Activated CD4-positive, CD25-positive, alpha-beta regulatory T cell treated with anti-CD3 and anti-CD28 coated beads, Interleukin-2, amount 50 U/mL, for 72 hours (primary cell): ENCODE data around the gene THAP4.
"Not testable (repeated sequence)": the region's sequence is repeated elsewhere in the genome, so short reads cannot be mapped to it uniquely, and the experiment has no call there.

Experiments used
- DNase-seq: peaks from one replicate; pipeline ENCODE4 v3.0.0; 2021

Gene THAP4

GRCh38 chr2:241665731-241666440, 28.9 kb upstream of the THAP4 start:
- no peak for DNase-seq

GRCh38 chr2:241662731-241663130, 25.8 kb upstream of the THAP4 start:
- not testable (repeated sequence) for DNase-seq

- DNase-seq: no peak
These were observed 23.7 kb upstream of the THAP4 start for GRCh38 chr2:241660593-241661213.

GRCh38 chr2:241659150-241659739, 22.3 kb upstream of the THAP4 start:
- no peak for DNase-seq

GRCh38 chr2:241658296-241658695, 21.3 kb upstream of the THAP4 start:
- no peak for DNase-seq

- no peak for DNase-seq
These were observed 20.9 kb upstream of the THAP4 start for GRCh38 chr2:241657786-241658254.

- DNase-seq: no peak
These were observed 19.3 kb upstream of the THAP4 start for GRCh38 chr2:241656190-241656741.

GRCh38 chr2:241655516-241656189, 18.7 kb upstream of the THAP4 start:
- DNase-seq: no peak

GRCh38 chr2:241654551-241654950, 17.6 kb upstream of the THAP4 start:
- DNase-seq: no peak

GRCh38 chr2:241653210-241653750, 16.3 kb upstream of the THAP4 start:
- DNase-seq: no peak

GRCh38 chr2:241652722-241653121, 15.8 kb upstream of the THAP4 start:
- no peak for DNase-seq

GRCh38 chr2:241652142-241652541, 15.2 kb upstream of the THAP4 start:
- DNase-seq: no peak

GRCh38 chr2:241649927-241650326, 13.0 kb upstream of the THAP4 start:
- no peak for DNase-seq

GRCh38 chr2:241649404-241649803, 12.4 kb upstream of the THAP4 start:
- no peak for DNase-seq

- no peak for DNase-seq
These were observed 11.5 kb upstream of the THAP4 start for GRCh38 chr2:241648453-241648852.

- no peak for DNase-seq
These were observed 9.1 kb upstream of the THAP4 start for GRCh38 chr2:241645915-241646645.

- no peak for DNase-seq
These were observed 8.3 kb upstream of the THAP4 start for GRCh38 chr2:241645056-241645914.

- no peak for DNase-seq
These were observed 4.7 kb upstream of the THAP4 start for GRCh38 chr2:241641631-241642030.

GRCh38 chr2:241640165-241640795, 3.3 kb upstream of the THAP4 start:
- DNase-seq: no peak

- no peak for DNase-seq
These were observed 2.4 kb upstream of the THAP4 start for GRCh38 chr2:241639385-241639784.

GRCh38 chr2:241638940-241639339, 2.0 kb upstream of the THAP4 start:
- DNase-seq: no peak
